ENCODE measurements around the gene RNU5D-1.
A peak's percentile ranks its signal among the peaks of the same experiment; 100 is the strongest.
"Not testable (repeated sequence)": the region's sequence is repeated elsewhere in the genome, so short reads cannot be mapped to it uniquely, and the experiment has no call there.

RNU5D-1 gene

GRCh38 chr1:44776730-44777068 is 45.7 kb upstream of the RNU5D-1 start:
- Mint-ChIP-seq H3K4me3 (peak overlapping the region; percentile 89), H3K9me3 (no peaks in the 10 kb centered on the region), H3K27me3 (ENCODE audit: low read depth, poor library complexity) (peaks cover 10% of the 10 kb centered on the region), H3K36me3 (ENCODE audit: low read depth) (peaks cover 51% of the 10 kb centered on the region), H3K27ac (peak overlapping the region; percentile 99), H3K4me1 (peaks cover 47% of the 10 kb centered on the region)
- no peak for TF ChIP-seq CTCF (IDR thresholded peaks at IDR 0.05)
- DNase-seq = no peak

- H3K27me3 Mint-ChIP-seq (ENCODE audit: low read depth, poor library complexity) = peaks cover 10% of the 10 kb centered on the region
- DNase-seq = no peak
- peaks cover 45% of the 10 kb centered on the region for H3K36me3 Mint-ChIP-seq (ENCODE audit: low read depth)
- H3K27ac Mint-ChIP-seq = peak overlapping the region; percentile 99
- H3K4me1 Mint-ChIP-seq = peaks cover 47% of the 10 kb centered on the region
- H3K9me3 Mint-ChIP-seq = no peaks in the 10 kb centered on the region
- peak overlapping the region; percentile 89 for H3K4me3 Mint-ChIP-seq
- TF ChIP-seq CTCF (IDR thresholded peaks at IDR 0.05) = no peak
These were observed 45.2 kb upstream of the RNU5D-1 start for GRCh38 chr1:44775930-44776729.

GRCh38 chr1:44775078-44775929 is 44.3 kb upstream of the RNU5D-1 start, which contains the start of gene RPS8:
Gene RPS8, plus strand, starts transcription at chr1:44775540. Its CDS starts 57 bp downstream, at chr1:44775597.
- Mint-ChIP-seq H3K9me3 (no peaks in the 10 kb centered on the region), H3K4me1 (peaks cover 47% of the 10 kb centered on the region), H3K36me3 (ENCODE audit: low read depth) (peaks cover 37% of the 10 kb centered on the region), H3K4me3 (peak within 1 kb of the TSS; percentile 89), H3K27ac (peak within 1 kb of the TSS; percentile 99), H3K27me3 (ENCODE audit: low read depth, poor library complexity) (peaks cover 10% of the 10 kb centered on the region)
- TF ChIP-seq CTCF (IDR thresholded peaks at IDR 0.05) = no peak
- peak; percentile 90 for DNase-seq

GRCh38 chr1:44766421-44766820 is 35.5 kb upstream of the RNU5D-1 start:
- peaks cover 32% of the 10 kb centered on the region for H3K36me3 Mint-ChIP-seq (ENCODE audit: low read depth)
- H3K27me3 Mint-ChIP-seq (ENCODE audit: low read depth, poor library complexity); H3K4me3 Mint-ChIP-seq; DNase-seq; H3K4me1 Mint-ChIP-seq; H3K9me3 Mint-ChIP-seq: not testable (repeated sequence)
- H3K27ac Mint-ChIP-seq = peak overlapping the region; percentile 50

GRCh38 chr1:44760876-44761275 is 29.9 kb upstream of the RNU5D-1 start:
- Mint-ChIP-seq H3K9me3 (no peaks in the 10 kb centered on the region), H3K4me3 (no peak overlapping the region), H3K36me3 (ENCODE audit: low read depth) (peaks cover 69% of the 10 kb centered on the region), H3K4me1 (no peaks in the 10 kb centered on the region), H3K27me3 (ENCODE audit: low read depth, poor library complexity) (no peaks in the 10 kb centered on the region), H3K27ac (no peak overlapping the region)
- TF ChIP-seq CTCF (IDR thresholded peaks at IDR 0.05) = no peak
- no peak for DNase-seq

GRCh38 chr1:44759077-44759476 is 28.1 kb upstream of the RNU5D-1 start:
- no peak for TF ChIP-seq CTCF (IDR thresholded peaks at IDR 0.05)
- H3K27ac Mint-ChIP-seq = no peak overlapping the region
- no peaks in the 10 kb centered on the region for H3K9me3 Mint-ChIP-seq
- no peak overlapping the region for H3K4me3 Mint-ChIP-seq
- H3K36me3 Mint-ChIP-seq (ENCODE audit: low read depth) = peaks cover 71% of the 10 kb centered on the region
- no peaks in the 10 kb centered on the region for H3K27me3 Mint-ChIP-seq (ENCODE audit: low read depth, poor library complexity)
- no peak for DNase-seq
- H3K4me1 Mint-ChIP-seq = no peaks in the 10 kb centered on the region

Measured in nephron progenitor cell (in vitro differentiated cells).